GM12874 (cell line): ENCODE data around the gene THRB.

Source experiments
- TF ChIP-seq, protein P1 (sequence below): IDR thresholded peaks from 2 replicates; pipeline ENCODE4 v1.5.1; 2011; ENCODE audit warnings: low read depth, mild to moderate bottlenecking, control low read depth, low read length, moderate library complexity; ENCODE audit not compliant: insufficient read depth

The THRB gene

DNA sequence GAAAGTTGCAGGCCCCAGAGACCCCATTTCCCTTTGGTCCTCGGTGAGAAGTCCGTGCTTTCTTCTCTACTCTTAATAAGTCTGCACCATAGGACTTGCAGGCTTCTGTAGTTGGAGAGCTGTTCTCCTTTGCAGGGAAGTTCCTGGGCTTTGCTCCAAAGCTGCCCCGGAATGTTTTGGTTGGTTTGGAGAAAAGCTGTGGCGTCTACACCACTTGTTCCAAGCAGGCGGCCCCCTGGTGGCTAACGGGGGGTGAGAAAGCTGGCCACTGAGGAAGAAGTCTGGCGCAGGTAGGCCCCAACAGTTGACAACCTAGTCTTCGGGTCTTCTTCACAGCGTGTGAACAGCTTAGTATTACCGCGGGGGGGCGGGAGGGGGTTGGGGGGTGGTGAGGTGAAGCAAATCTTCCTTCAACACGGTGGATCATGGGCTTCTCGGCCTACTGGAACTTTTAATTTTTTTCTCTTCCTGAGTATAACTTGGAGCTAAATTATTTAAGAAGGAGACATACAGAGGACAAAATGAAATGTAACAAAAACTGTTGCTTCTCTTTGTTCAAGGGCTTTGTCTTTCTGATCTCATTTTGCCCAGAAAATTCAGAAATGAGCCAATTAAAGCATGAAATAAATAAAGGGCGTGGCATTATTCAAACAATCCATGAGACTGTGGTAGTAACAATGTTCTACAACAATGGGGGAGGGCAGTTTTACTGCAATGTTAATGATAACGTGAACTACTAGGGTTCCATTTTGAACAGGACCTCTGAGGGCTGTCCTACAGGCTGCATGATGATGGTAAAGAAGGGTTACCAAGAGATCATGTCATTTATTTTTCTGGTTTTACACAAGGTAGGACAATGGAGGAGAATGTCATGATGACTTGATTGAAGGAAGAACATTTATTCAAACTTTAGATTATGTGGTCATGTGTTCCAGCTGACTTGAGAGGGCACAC, 2.2 kb upstream of the THRB start:
- TF ChIP-seq, protein P1, sequence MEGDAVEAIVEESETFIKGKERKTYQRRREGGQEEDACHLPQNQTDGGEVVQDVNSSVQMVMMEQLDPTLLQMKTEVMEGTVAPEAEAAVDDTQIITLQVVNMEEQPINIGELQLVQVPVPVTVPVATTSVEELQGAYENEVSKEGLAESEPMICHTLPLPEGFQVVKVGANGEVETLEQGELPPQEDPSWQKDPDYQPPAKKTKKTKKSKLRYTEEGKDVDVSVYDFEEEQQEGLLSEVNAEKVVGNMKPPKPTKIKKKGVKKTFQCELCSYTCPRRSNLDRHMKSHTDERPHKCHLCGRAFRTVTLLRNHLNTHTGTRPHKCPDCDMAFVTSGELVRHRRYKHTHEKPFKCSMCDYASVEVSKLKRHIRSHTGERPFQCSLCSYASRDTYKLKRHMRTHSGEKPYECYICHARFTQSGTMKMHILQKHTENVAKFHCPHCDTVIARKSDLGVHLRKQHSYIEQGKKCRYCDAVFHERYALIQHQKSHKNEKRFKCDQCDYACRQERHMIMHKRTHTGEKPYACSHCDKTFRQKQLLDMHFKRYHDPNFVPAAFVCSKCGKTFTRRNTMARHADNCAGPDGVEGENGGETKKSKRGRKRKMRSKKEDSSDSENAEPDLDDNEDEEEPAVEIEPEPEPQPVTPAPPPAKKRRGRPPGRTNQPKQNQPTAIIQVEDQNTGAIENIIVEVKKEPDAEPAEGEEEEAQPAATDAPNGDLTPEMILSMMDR: 0 out of 2 replicates have a peak, but pooled peaks have one; percentile 25

DNA sequence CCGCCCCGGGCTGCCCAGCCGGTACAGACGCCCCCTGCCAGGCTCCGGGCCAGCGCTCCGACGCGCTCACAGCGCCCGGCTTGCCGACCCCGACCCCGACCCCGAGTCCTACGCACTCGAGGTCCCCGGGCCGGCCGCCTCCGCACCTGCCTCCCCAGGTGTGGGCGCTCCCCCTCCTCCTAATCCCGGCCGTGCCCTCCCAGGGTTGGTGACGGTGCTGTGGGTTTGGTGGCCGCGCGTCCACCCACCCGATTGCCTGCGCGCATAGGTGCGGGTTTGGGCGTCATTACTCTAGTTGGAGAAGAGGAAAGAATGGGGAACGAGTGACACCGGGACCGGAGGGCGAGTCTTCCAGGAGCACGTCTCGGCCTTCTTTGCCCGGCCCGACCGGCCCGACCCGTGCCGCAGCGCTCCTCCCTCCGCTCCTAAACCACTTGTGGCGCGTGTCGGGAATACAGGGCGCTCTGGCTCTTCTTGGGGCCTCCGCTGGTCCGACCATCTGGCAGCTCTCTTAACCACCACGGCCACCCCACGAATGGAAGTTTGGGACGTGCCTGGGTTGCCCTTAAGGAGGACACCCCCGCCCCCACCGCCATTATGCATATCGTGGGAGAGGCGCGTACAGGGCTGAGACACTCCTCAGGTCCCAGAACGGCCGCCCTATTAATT, 810 bp upstream of the THRB start:
- TF ChIP-seq, protein P1: no peak

DNA sequence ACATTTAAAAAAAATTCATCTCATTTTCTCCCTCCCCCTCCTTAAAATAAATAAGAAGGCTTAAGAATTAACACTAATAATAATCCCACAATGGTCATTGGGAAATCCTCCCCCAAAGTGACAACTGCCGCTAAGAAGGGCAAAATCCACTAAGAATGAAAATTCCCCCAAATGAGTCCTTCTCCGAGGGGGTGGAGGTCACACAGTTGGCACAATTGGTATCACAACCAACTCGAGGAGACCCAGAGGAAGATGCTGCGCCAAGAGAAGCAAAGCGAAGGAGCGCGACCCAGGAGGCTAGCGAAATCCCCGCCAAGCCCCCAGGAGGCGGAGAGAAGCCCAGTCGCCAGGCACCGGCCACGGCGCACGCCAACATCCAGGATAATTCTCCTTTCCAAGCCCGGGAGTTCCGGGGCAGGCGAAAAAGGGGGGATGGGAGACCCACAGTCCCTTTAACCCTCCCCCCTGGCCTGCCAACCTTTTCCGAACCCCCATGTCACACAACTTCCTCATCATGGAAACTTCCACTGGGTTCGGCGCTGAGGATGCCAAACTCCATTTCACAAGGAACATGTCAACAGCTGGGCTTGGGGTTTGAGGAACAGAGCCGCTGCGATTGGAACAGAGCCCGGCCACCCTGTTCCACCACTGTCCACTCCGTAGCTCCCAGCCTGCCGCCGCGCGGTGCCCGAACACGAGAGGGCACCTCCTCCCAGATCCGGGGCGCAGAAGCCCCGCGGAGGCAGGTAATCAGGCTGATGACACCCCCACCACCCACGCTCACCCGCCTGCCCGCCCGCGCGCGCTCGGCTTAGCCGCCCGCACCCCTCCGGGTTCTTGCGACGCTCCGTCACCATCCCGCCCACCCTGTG, 668 bp downstream of the THRB start:
- TF ChIP-seq, protein P1: no peak

- TF ChIP-seq, protein P1: no peak
Observed at GRCh38 chr3:24492971-24493551, 1.6 kb downstream of the THRB start.

- TF ChIP-seq, protein P1: no peak
Observed at GRCh38 chr3:24490151-24490550, 4.5 kb downstream of the THRB start.

GRCh38 chr3:24487325-24488262, 7.1 kb downstream of the THRB start:
- TF ChIP-seq, protein P1: no peak
